Endothelial cell of umbilical vein (primary cell): Measurements from ENCODE around the gene GTF3C4. TPM values are rescaled to one million over a fixed set of nuclear protein-coding genes. Genes with fewer than 3 reads are reported as not detected.

Source experiments
- BruUV-seq: library from RNA; stranded (reverse); fragments of 400-500 nt; replicated peaks from 2 replicates; lab custom pipeline; 2021; lab: Mats Ljungman, UMichigan
- CTCF ChIA-PET: fragments of 300-600, 350-600 bp; sonication (Branson Sonifier 250); formaldehyde crosslinking; loops from one replicate; lab custom pipeline; 2021; ENCODE audit warnings: antibody characterized with exemption, inconsistent platforms; lab: Charles Lee
- POLR2A ChIA-PET: fragments of 300-600, 350-600 bp; sonication (Branson Sonifier 250); formaldehyde crosslinking; loops from one replicate; lab custom pipeline; 2021; ENCODE audit warnings: antibody characterized with exemption, inconsistent platforms; lab: Charles Lee
- DNase-seq: peaks from one replicate; pipeline ENCODE4 v3.0.0-alpha.2; 2011; ENCODE audit warnings: low read depth, low spot score
- FAIRE-seq: peaks from 2 replicates; lab custom pipeline; 2011; peaks lifted over from hg19 to GRCh38; lab: Jason Lieb, UNC
- H2AFZ ChIP-seq: 2 replicates; pipeline ENCODE4 v1.6.0; 2012; ENCODE audit warnings: low read depth, low read length, control low read depth, inconsistent platforms
- H3K27ac ChIP-seq: 2 replicates; pipeline ENCODE4 v1.5.1; 2011; ENCODE audit warnings: low read depth, mild to moderate bottlenecking, control low read depth, low read length, moderate library complexity; ENCODE audit not compliant: insufficient read depth
- H3K27me3 ChIP-seq, 2 experiments: 2 replicates each; pipeline versions ENCODE4 v1.6.0 to v1.6.1; 2011; ENCODE audit warnings: low read length in 2 of 2, mixed read lengths in 1 of 2; ENCODE audit not compliant: control insufficient read depth in 2 of 2, insufficient read depth in 2 of 2
- H3K36me3 ChIP-seq, 2 experiments: 2 replicates in 1 of 2; 3 replicates in 1 of 2; pipeline ENCODE4 v1.5.1; 2011; ENCODE audit warnings: low read length in 2 of 2, mild to moderate bottlenecking in 1 of 2, moderate library complexity in 1 of 2; ENCODE audit not compliant: control insufficient read depth in 2 of 2, insufficient read depth in 2 of 2; ENCODE audit errors: extremely low read depth in 1 of 2
- H3K4me1 ChIP-seq: 3 replicates; pipeline ENCODE4 v1.5.1; 2011; ENCODE audit warnings: mild to moderate bottlenecking, low read length; ENCODE audit not compliant: control insufficient read depth, insufficient read depth; ENCODE audit errors: extremely low read depth
- H3K4me2 ChIP-seq: 2 replicates; pipeline ENCODE4 v1.6.1; 2011; ENCODE audit warnings: low read length, control low read depth, mixed read lengths; ENCODE audit not compliant: insufficient read depth
- H3K4me3 ChIP-seq, 3 experiments: fragments of 200-600 bp in 1 of 3; sonication (generic), shearing (Covaris generic) in 1 of 3; replicated peaks in 1 of 3; 2 replicates each; pipeline ENCODE4 v1.5.1; 2011 to 2016; ENCODE audit warnings: control low read depth in 3 of 3, low read length in 3 of 3, mild to moderate bottlenecking in 2 of 3, inconsistent platforms in 1 of 3, low read depth in 1 of 3, moderate library complexity in 1 of 3; ENCODE audit not compliant: insufficient read depth in 1 of 3
- H3K79me2 ChIP-seq: 2 replicates; pipeline ENCODE4 v1.6.0; 2012; ENCODE audit warnings: low read length, inconsistent platforms; ENCODE audit not compliant: control insufficient read depth, insufficient read depth
- H3K9ac ChIP-seq: replicated peaks from 2 replicates; pipeline ENCODE3; 2011; ENCODE audit warnings: low read length, control low read depth; ENCODE audit not compliant: insufficient read depth; ENCODE audit errors: extremely low read depth
- H3K9me1 ChIP-seq: replicated peaks from 3 replicates; pipeline ENCODE4 v1.6.0; 2011; ENCODE audit warnings: mild to moderate bottlenecking, low read length; ENCODE audit not compliant: control insufficient read depth, insufficient read depth; ENCODE audit errors: extremely low read depth
- H3K9me3 ChIP-seq: replicated peaks from 2 replicates; pipeline ENCODE4 v1.5.1; 2012; ENCODE audit warnings: low read length, inconsistent platforms; ENCODE audit not compliant: control insufficient read depth, insufficient read depth
- H4K20me1 ChIP-seq: replicated peaks from 2 replicates; pipeline ENCODE3; 2011; ENCODE audit warnings: mild to moderate bottlenecking, low read length; ENCODE audit not compliant: control insufficient read depth, insufficient read depth; ENCODE audit errors: extremely low read depth
- CTCF ChIP-seq, 2 donors: IDR thresholded peaks; 1 replicate in 1 of 2; 2 replicates in 1 of 2; pipeline ENCODE4 v1.5.1; 2011; ENCODE audit warnings: low read length in 2 of 2, mild to moderate bottlenecking in 2 of 2, moderate library complexity in 2 of 2, control low read depth in 1 of 2, inconsistent platforms in 1 of 2, low read depth in 1 of 2; ENCODE audit not compliant: insufficient read depth in 1 of 2; ENCODE audit errors: extremely low read depth in 1 of 2
- EZH2 ChIP-seq: IDR thresholded peaks from 2 replicates; pipeline ENCODE4 v1.6.1; 2012; ENCODE audit warnings: borderline replicate concordance, low read depth, mild to moderate bottlenecking, moderate library complexity, low read length, inconsistent platforms; ENCODE audit not compliant: severe bottlenecking
- FOS ChIP-seq: IDR thresholded peaks from 2 replicates; pipeline ENCODE4 v1.6.1; 2011; ENCODE audit warnings: mild to moderate bottlenecking, low read length, moderate library complexity, borderline replicate concordance; ENCODE audit not compliant: insufficient read depth
- MYC ChIP-seq: IDR thresholded peaks from one replicate; pipeline ENCODE4 v1.6.1; 2011; ENCODE audit warnings: mild to moderate bottlenecking, low read depth, low read length
- dilution Hi-C: fragments of 300-500 bp; cut with MboI; formaldehyde crosslinking; loops from one replicate; pipeline ENCODE4 v1.15.0; 2019; ENCODE audit warnings: low sequenced_read_pairs; ENCODE audit not compliant: extremely low pct_ligation_motif_present
- intact Hi-C: fragments of 100-400 bp; cut with micrococcal nuclease; formaldehyde crosslinking; loops from one replicate; pipeline ENCODE4 v1.10.0; 2022
- polyA plus RNA-seq, 4 experiments: library from polyadenylated mRNA; depleted of rRNA in 3 of 4; stranded (reverse) in 3 of 4; unstranded in 1 of 4; fragments of >200 nt; gene quantifications; 2 replicates each; pipeline versions ENCODE4 v1.2.1 to v1.2.3, GENCODE V29; 2011 to 2012; ENCODE audit warnings: missing spikeins in 1 of 4
- total RNA-seq: library from RNA; stranded (reverse); gene quantifications from 2 replicates; pipeline ENCODE4 v1.2.3, GENCODE V29; 2021

Gene GTF3C4
- total and polyA plus RNA-seq, 2 donors (not counting 3 experiments of a cell fraction or from before 2014, with no cell fraction given) = 3.3 to 19.2 TPM

GRCh38 chr9:132729235-132729890, 59.1 kb downstream of the GTF3C4 start:
- no peak overlapping the region for H3K27ac ChIP-seq
- no peaks in the 10 kb centered on the region for H4K20me1 ChIP-seq
- intact Hi-C loops = no loop called here
- no peaks in the 10 kb centered on the region for H3K9me1 ChIP-seq
- CTCF ChIA-PET = no interaction called here
- no peaks in the 10 kb centered on the region for H3K36me3 ChIP-seq
- no peak for TF ChIP-seq CTCF (IDR thresholded peaks at IDR 0.05; ENCODE audit: extremely low read depth in 1 of 2, insufficient read depth in 1 of 2, low read depth in 1 of 2, low read length in 2 of 2)
- no peak for TF ChIP-seq FOS
- TF ChIP-seq MYC = no peak
- no peak for TF ChIP-seq EZH2
- no peaks in the 10 kb centered on the region for H3K9me3 ChIP-seq
- H3K4me3 ChIP-seq = no peak overlapping the region
- no peak overlapping the region for H3K4me2 ChIP-seq
- FAIRE-seq (no peak), DNase-seq (no peak)
- no peak overlapping the region for H2AFZ ChIP-seq
- H3K79me2 ChIP-seq = no peaks in the 10 kb centered on the region
- POLR2A ChIA-PET = no interaction called here
- no peaks in the 10 kb centered on the region for H3K27me3 ChIP-seq
- no peaks in the 10 kb centered on the region for H3K4me1 ChIP-seq
- dilution Hi-C loops = no loop called here
- no peak overlapping the region for H3K9ac ChIP-seq
- no TSS peak for BruUV-seq
